Measurements from ENCODE around the gene LEO1.
A peak's percentile ranks its signal among the peaks of the same experiment; 100 is the strongest.
"Not testable (repeated sequence)": the region's sequence is repeated elsewhere in the genome, so short reads cannot be mapped to it uniquely, and the experiment has no call there.

LEO1 gene

DNA sequence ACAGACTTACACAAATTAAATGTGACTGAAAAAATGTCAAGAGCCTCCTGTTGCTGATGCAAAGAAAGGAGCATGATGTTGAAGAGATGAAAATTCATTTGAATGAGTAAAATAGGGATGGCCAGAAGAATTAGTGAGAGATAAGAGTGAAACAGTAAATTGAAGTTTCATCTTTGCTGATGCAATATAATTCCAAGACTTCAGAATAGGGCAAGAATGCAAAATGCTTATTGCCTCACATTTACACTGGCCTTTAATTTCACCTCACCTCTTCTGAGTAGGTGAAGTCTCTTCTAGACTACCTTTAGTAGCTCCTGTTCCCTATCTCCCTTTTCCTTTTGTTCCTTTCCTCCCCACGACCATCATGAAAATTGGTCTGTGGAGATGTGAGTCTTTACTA, 32.1 kb upstream of the LEO1 start:
- no peak for DNase-seq (ENCODE audit: low spot score)

- not testable (repeated sequence) for DNase-seq (ENCODE audit: low spot score)
Observed at GRCh38 chr15:52003089-52003488, 31.5 kb upstream of the LEO1 start.

GRCh38 chr15:52002351-52002750, 30.8 kb upstream of the LEO1 start:
- DNase-seq (ENCODE audit: low spot score) = no peak

- peak; percentile 73 for DNase-seq (ENCODE audit: low spot score)
Observed at GRCh38 chr15:51992953-51993352, 21.4 kb upstream of the LEO1 start.

DNA sequence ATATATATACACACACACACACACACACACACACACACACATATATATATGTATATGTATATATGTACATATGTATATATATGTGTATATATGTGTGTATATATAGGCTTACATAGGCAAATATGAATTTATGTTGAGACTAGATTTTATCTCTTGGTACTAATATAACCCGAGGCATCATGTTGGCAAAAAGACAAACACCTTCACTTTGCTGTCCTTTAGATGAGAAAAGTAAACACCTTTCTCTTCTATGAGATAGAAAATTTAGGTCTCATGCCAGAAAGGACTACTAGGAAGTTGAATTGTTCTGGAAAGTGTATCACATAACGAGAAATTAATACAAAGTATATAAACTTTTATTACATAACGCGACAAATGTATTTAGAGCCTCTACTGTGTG, 19.6 kb upstream of the LEO1 start:
- no peak for DNase-seq (ENCODE audit: low spot score)

- DNase-seq (ENCODE audit: low spot score) = no peak
Observed at GRCh38 chr15:51982770-51983103, 11.2 kb upstream of the LEO1 start.

DNA sequence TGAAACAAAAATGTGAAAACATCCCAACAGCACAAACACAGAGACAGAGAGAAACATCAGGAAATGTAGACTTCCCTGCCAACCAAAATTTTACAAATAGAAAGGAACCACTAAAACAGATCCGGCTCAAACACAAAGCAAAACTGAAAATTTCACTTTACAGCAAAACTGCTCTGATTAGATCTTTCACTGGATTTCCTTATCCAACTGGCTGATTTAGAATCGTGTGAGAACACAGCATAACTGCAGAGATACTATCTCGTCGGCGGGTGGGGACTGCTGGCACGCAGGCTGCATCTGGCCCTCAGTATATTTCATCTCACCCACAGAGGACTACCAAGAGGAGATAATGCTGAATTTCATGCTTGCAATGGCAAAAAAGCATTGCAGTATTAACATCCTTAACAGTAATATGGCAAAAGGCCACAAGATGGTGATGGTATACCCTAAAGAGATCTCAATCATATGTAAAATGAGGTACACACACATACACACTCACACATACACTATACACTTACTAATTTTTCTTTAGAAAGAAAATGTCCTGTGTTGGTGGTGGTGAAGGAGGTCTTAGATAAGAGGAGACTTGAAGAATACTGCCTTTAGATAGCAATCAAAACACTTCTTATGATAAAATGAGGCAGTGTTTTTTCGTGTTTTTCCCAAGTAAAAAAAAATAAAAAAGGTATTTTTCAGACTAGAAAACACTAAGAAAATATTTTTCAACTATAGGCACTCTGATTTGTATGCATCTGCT, 10.6 kb upstream of the LEO1 start:
- DNase-seq (ENCODE audit: low spot score) = peak; percentile 85

DNA sequence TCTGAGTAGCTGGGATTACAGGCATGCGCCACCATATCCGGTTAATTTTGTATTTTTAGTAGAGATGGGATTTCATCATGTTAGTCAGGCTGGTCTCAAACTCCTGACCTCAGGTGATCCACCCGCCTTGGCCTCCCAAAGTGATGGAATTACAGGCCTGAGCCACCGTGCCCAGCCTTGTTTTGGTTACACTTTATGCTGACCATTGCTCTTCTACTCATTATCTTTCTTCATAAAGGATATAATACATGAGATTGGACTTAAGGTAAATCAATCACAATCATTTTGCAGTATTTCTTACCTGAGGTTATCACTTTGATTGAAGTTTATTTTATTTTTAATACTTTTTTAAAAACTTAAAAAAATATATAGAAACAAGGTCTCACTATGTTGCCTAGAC, 2.2 kb upstream of the LEO1 start:
- no peak for DNase-seq (ENCODE audit: low spot score)

DNA sequence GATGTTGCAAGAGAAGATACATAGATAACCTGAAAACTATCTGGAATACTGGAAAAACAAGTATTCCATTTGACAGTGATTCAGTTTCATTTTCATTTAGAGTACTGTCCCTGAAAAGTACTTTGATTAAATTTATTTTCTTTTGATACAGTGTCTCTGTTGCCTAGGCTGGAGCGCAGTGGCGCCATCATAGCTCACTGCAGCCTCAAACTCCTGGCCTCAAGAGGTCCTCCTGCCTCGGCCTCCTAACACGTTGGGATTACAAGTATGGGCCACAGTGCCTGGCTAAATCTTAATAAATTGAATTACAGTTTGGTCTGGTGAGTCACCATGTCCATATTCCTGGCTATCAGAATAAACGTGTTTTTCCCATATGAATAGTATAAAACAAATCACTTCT, 1.6 kb upstream of the LEO1 start:
- DNase-seq (ENCODE audit: low spot score) = no peak

GRCh38 chr15:51971032-51971374, 575 bp downstream of the LEO1 start:
- DNase-seq (ENCODE audit: low spot score) = no peak

GRCh38 chr15:51970132-51970817, 1.3 kb downstream of the LEO1 start:
- no peak for DNase-seq (ENCODE audit: low spot score)

DNA sequence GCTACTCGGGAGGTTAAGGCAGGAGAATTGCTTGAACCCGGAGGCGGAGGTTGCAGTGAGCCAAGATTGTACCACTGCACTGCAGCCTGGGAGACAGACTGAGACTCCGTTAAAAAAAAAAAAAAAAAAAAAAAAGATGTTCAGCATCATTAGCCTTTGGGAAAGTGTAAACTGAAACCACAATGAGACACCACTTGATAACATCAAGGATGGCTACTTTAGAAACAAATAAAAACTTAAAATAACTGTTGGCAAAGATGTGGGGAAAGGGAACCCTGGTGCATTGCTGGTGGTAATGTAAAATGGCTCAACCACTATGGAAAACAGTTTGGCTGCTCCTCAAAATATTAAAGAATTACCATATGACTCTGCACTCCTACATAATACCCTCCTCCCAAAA, 1.9 kb downstream of the LEO1 start:
- DNase-seq (ENCODE audit: low spot score) = no peak

DNA sequence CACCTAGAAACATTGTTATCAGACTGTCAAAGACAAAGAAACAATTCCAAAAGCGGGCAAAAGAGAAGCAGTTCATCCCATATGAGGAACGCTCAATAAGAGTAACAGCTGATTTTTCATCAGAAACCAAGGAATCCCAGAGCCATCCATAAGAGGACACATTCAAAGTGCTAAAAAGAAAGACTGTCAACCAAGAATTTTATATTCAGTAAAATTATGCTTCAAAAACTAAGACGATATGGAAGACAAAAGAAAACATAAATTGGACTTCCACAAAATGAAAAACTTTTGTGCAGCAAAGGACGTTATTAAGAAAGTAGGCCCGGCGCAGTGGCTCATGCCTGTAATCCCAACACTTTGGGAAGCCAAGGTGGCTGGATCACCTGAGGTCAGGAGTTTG, 4.0 kb downstream of the LEO1 start:
- no peak for DNase-seq (ENCODE audit: low spot score)

DNA sequence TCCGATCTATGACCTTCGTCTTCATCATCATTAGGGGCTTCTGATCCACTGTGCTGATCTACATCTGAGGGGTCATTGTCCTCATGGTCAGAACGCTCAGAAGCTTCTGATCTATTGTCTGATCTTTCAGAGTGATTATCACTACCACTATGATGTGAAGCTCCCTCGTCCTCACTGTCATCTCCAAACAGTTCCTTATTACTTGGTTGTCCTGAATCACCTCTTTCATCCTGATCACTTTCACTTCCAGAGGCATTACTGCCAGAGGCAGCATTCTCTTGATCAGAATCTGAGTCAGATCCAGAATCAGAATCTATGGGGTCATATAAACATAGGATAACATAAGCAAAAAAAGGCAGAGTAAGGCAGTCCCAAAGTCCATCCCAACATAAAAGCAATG, 5.4 kb downstream of the LEO1 start:
- DNase-seq (ENCODE audit: low spot score) = no peak

GRCh38 chr15:51965691-51966090, 5.9 kb downstream of the LEO1 start:
- no peak for DNase-seq (ENCODE audit: low spot score)

GRCh38 chr15:51955504-51955903, 16.1 kb downstream of the LEO1 start:
- DNase-seq (ENCODE audit: low spot score) = no peak

- no peak for DNase-seq (ENCODE audit: low spot score)
Observed at GRCh38 chr15:51952805-51953204, 18.8 kb downstream of the LEO1 start.

DNA sequence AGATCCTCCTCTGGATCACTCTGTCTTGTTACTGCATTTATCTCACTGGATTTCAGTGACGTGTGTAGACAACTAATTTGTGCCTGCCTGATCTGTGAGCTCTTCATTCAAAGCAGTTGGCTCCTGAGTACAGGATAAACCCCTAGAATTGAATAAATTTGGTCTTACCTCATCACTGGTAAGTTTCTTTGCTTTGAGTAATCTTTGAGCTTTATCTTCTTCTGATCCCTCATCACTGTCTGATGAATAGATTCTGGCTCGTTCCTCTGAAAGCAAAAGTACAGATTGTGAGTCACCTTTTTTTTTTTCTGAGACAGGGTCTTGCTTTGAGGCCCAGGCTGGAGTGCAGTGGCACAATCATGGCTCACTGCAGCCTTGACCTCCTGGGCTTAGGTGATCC, 24.5 kb downstream of the LEO1 start:
- DNase-seq (ENCODE audit: low spot score) = no peak

GRCh38 chr15:51939216-51939615, 32.4 kb downstream of the LEO1 start:
- DNase-seq (ENCODE audit: low spot score) = no peak

DNA sequence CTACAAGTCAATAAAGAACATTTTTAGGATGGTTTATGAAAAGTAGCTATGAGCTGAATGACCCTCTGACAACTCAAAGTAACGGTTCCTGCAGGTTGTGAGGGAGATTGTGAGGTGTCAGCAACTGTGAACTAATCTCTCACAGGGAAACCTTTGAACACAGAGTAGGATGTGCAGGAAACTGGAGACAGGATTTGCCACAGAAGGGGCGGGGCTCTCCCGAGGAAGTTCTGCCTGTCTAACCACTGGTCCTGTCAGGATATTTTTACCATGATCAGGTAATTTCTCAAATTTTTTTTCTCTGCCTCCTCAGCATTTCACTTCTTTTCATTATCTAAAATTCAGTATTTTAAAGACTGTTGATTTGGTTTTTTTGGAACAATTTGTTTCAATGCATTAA, 33.3 kb downstream of the LEO1 start:
- DNase-seq (ENCODE audit: low spot score) = no peak

- no peak for DNase-seq (ENCODE audit: low spot score)
Observed at GRCh38 chr15:51936105-51936478, 35.5 kb downstream of the LEO1 start.

GRCh38 chr15:51935466-51936104, 36.0 kb downstream of the LEO1 start:
- no peak for DNase-seq (ENCODE audit: low spot score)

DNA sequence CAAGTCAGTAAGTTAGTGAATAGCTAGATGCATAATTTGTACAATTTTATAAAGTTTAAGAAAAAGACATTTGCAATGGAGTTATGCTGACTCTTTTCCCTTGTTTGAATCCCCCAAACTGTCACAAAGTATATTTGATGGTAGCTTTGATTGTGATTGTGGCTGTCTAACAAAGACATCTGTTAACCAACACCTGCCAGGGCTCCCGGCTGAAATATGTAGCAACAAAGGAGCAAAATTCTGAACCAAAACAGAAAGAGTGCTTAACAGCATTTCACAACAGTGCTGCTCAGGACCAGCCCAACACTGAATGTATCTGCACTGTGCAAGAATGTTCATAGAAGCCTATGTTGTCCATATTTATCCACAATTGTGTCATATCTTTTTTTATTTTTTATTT, 39.4 kb downstream of the LEO1 start:
- DNase-seq (ENCODE audit: low spot score) = no peak

DNA sequence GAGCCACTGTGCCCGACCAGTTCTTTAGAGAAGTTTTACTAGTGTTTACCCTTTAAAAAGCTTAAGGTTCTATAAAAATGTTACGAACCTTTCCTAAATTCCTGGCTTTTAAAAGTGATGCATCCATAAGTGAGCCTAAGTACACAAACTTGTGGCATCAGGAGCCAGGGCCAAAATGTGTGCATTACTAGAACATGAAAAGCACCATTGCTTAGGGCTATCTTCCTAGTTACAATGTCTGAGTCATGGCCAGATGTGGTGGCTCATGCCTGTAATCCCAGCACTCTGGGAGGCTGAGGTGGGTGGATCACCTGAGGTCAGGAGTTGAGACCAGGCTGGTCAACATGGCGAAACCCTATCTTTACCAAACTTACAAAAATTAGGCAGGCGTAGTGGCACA, 39.9 kb downstream of the LEO1 start:
- DNase-seq (ENCODE audit: low spot score) = no peak

Measured in kidney capillary endothelial cell (primary cell).